ENCODE results near the gene MAP3K20. TPM values are rescaled to one million over a fixed set of nuclear protein-coding genes. Genes with fewer than 3 reads are reported as not detected.

Gene MAP3K20
- total and polyA plus RNA-seq, 10 of the 15 experiments (the other 5 are each of a cell fraction or from before 2014, with no cell fraction given) = 0.04 to 5.6 (median 2.3) TPM

- TF ChIP-seq PRDM15 (CRISPR knock-in tag; IDR thresholded peaks at IDR 0.05) (no peak), ZNF622 (IDR thresholded peaks at IDR 0.05) (no peak), RCOR1 (conservative IDR thresholded peaks at IDR 0.05; ENCODE audit: low read depth, low read length) (no peak), JUNB (IDR thresholded peaks at IDR 0.05) (no peak), NBN (IDR thresholded peaks at IDR 0.05) (no peak), SPI1 (IDR thresholded peaks at IDR 0.05; ENCODE audit: borderline replicate concordance, insufficient read depth, low read depth, low read length) (no peak), CUX1 (IDR thresholded peaks at IDR 0.05; ENCODE audit: insufficient replicate concordance, low read depth, low read length) (no peak), PAX8 (IDR thresholded peaks at IDR 0.05) (no peak), JUND (IDR thresholded peaks at IDR 0.05; ENCODE audit: low read depth, low read length) (no peak), SMAD5 (IDR thresholded peaks at IDR 0.05; ENCODE audit: low read depth) (no peak), E4F1 (IDR thresholded peaks at IDR 0.05; ENCODE audit: borderline replicate concordance, partially characterized antibody) (no peak), TCF3 (IDR thresholded peaks at IDR 0.05; ENCODE audit: borderline replicate concordance, insufficient read depth, low read depth, low read length) (no peak)
These were observed 48.2 kb upstream of the MAP3K20 start (continued) for GRCh38 chr2:173027181-173028128.
